Lung (tissue), 12 donors: Measurements from ENCODE around the gene MYO3B. TPM values are rescaled to one million over a fixed set of nuclear protein-coding genes. Genes with fewer than 3 reads are reported as not detected.
A peak's percentile ranks its signal among the peaks of the same experiment; 100 is the strongest.

ENCODE experiments used
- ATAC-seq: fragments of 200-7000 bp; cut with Tn5 transposase; one replicate; pipeline ENCODE4 v1.9.1; 2020; ENCODE audit warnings: moderate number of reproducible peaks; ENCODE audit not compliant: insufficient read depth, low FRiP score
- DNase-seq, 3 donors: peaks; one replicate each; pipeline ENCODE4 v3.0.0-alpha.2; 2013 to 2017
- H3K27ac ChIP-seq, 2 donors: one replicate each; pipeline ENCODE4 v1.5.1; 2013; ENCODE audit warnings: mild to moderate bottlenecking in 2 of 2, moderate library complexity in 2 of 2, control low read depth in 1 of 2, inconsistent platforms in 1 of 2, low read depth in 1 of 2, low read length in 1 of 2
- H3K27me3 ChIP-seq, 3 donors: one replicate each; pipeline ENCODE4 v1.5.1; 2013; ENCODE audit warnings: low read length in 2 of 3; ENCODE audit not compliant: control insufficient read depth in 3 of 3, insufficient read depth in 3 of 3
- H3K36me3 ChIP-seq, 4 donors: one replicate each; pipeline ENCODE4 v1.5.1; 2013; ENCODE audit warnings: low read length in 4 of 4, mild to moderate bottlenecking in 1 of 4, moderate library complexity in 1 of 4; ENCODE audit not compliant: control insufficient read depth in 4 of 4, insufficient read depth in 4 of 4
- H3K4me1 ChIP-seq, 5 donors: one replicate each; pipeline ENCODE4 v1.5.1; 2013; ENCODE audit warnings: low read length in 5 of 5, mild to moderate bottlenecking in 2 of 5, moderate library complexity in 1 of 5; ENCODE audit not compliant: control insufficient read depth in 5 of 5, insufficient read depth in 5 of 5
- H3K4me3 ChIP-seq: one replicate; pipeline ENCODE4 v1.5.1; 2013; ENCODE audit warnings: mild to moderate bottlenecking, control low read depth, moderate library complexity
- H3K9ac ChIP-seq, 2 donors: one replicate each; pipeline ENCODE4 v1.5.1; 2013; ENCODE audit warnings: low read length in 2 of 2, control low read depth in 1 of 2; ENCODE audit not compliant: insufficient read depth in 1 of 2
- H3K9me3 ChIP-seq, 4 donors: one replicate each; pipeline ENCODE4 v1.5.1; 2013; ENCODE audit warnings: low read length in 3 of 4, mild to moderate bottlenecking in 1 of 4, moderate library complexity in 1 of 4; ENCODE audit not compliant: control insufficient read depth in 4 of 4, insufficient read depth in 3 of 4
- CTCF ChIP-seq: IDR thresholded peaks from 2 replicates; pipeline ENCODE4 v1.5.1; 2012; ENCODE audit warnings: mild to moderate bottlenecking; ENCODE audit errors: control extremely low read depth, extremely low read depth
- WGBS, 2 donors: extraction: QIAGEN DNeasy Blood & Tissue Kit; methylation state at CpG; one replicate each; pipeline ENCODE4 v1.1.7; 2013; 5-methylcytosine and 5-hydroxymethylcytosine counted together
- polyA plus RNA-seq, 2 donors: library from polyadenylated mRNA; stranded (reverse); fragments of 200-250 nt; gene quantifications; one replicate each; pipeline ENCODE4 v1.2.1, GENCODE V29; 2013
- total RNA-seq, 2 donors: library from RNA; depleted of rRNA in 1 of 2; stranded (reverse); fragments of >200 nt in 1 of 2; gene quantifications; one replicate each; pipeline ENCODE4 v1.2.1, GENCODE V29; 2014 to 2021
- donor health status: control.
- donor health status: control.
- donor health status: Bipolar disorder and iron deficiency.
- donor health status: healthy.
- donor health status: DM: yes; HTN: yes; CAD: no.

MYO3B gene
- total and polyA plus RNA-seq, 4 donors, result 0.03 to 0.82 (median 0.05) TPM; not detected in 1

DNA sequence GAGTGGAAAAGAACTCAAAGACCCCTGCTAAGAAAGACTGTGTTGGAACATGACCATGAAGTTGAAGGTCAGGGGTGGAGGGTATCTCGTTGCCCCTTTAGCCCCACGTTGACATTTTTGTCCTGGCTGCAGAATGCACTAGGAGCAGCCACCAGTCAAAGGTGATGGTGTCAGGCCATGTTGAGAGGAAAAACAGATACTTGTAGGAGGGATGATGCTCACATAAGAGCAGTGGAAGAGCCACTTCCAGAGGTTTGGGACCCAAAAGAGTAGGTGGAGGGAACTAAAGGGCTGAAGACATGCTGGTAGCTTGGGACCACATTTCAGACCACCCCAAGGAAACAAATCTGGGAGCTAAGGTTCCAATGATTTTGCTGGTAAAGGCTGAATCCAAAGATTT, 159.0 kb downstream of the MYO3B start:
- H3K9ac ChIP-seq, result no peak overlapping the region
- H3K4me1 ChIP-seq, result peaks cover 0 to 2% (median 0%) of the 10 kb centered on the region in 5 donors
- H3K36me3 ChIP-seq, result no peaks in the 10 kb centered on the region
- WGBS, 2 donors, result 76 to 86% methylated on average over 2 of the region's 2 CpGs
- DNase-seq (no peak), ATAC-seq (no peak)
- H3K27me3 ChIP-seq, result no peaks in the 10 kb centered on the region
- no peak overlapping the region for H3K27ac ChIP-seq
- H3K9me3 ChIP-seq, result peaks cover 0 to 2% (median 0%) of the 10 kb centered on the region in 4 donors
- TF ChIP-seq CTCF, result no peak
- no peak overlapping the region for H3K4me3 ChIP-seq

DNA sequence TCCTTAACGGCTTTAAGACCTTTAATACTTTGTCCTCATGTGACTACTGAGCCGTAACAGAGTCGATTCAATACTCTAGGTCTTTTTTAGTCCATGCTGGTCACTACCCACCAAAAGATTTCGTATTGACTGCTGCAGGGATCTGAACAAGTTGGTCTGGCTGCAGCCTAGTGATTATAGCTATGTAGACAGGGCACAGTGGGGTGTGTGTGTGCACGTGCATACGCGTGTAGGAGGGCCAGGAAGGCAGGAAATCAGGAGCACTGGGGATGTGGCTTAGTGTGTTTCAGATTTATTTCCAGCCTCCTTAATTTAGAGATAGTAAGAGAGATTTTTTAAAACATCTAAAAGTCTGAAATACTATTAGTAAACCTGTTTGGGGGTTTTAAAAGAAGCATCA, 161.4 kb downstream of the MYO3B start:
- DNase-seq, result no peak
- ATAC-seq, result no peak
- 61 to 63% methylated on average over 7 of the region's 7 CpGs for WGBS, 2 donors

GRCh38 chr2:170339750-170340692, 162.1 kb downstream of the MYO3B start:
- no peak for ATAC-seq
- H3K27me3 ChIP-seq, result no peaks in the 10 kb centered on the region
- WGBS, 2 donors, result 60 to 64% methylated on average over 5 of the region's 5 CpGs
- no peak overlapping the region for H3K9ac ChIP-seq
- no peak overlapping the region for H3K4me3 ChIP-seq
- no peak overlapping the region for H3K27ac ChIP-seq
- H3K9me3 ChIP-seq, result peaks cover 0 to 2% (median 0%) of the 10 kb centered on the region in 4 donors
- peak in 1 of 3 donors; percentile 4 for DNase-seq
- no peaks in the 10 kb centered on the region for H3K36me3 ChIP-seq
- peaks cover 0 to 3% (median 0%) of the 10 kb centered on the region in 5 donors for H3K4me1 ChIP-seq
- TF ChIP-seq CTCF, result no peak

More for the DNA sequence above, 161.4 kb downstream of the MYO3B start:
- Histone ChIP-seq H3K4me3 (no peak overlapping the region), H3K9me3 (peaks cover 0 to 2% (median 0%) of the 10 kb centered on the region in 4 donors), H3K9ac (no peak overlapping the region), H3K36me3 (no peaks in the 10 kb centered on the region), H3K4me1 (peaks cover 0 to 3% (median 0%) of the 10 kb centered on the region in 5 donors), H3K27ac (no peak overlapping the region), H3K27me3 (no peaks in the 10 kb centered on the region)
- TF ChIP-seq CTCF, result no peak
